B cell (primary cell): ENCODE data around the gene NKG7.

Source experiments
- CTCF ChIP-seq: fragments of 200-600 bp; IDR thresholded peaks from one replicate; pipeline ENCODE4 v1.8.0; 2022; ENCODE audit warnings: antibody characterized with exemption, mild to moderate bottlenecking
- EZH2 ChIP-seq: IDR thresholded peaks from 2 replicates; pipeline ENCODE4 v1.6.1; 2012; ENCODE audit warnings: borderline replicate concordance, low read depth, mild to moderate bottlenecking, moderate library complexity, low read length; ENCODE audit not compliant: insufficient read depth, poor library complexity, severe bottlenecking

GRCh38 chr19:51330366-51330765, 42.1 kb downstream of the NKG7 start:
- TF ChIP-seq CTCF (no peak), EZH2 (no peak)
